Thoracic aorta (tissue), 2 donors: ENCODE measurements around the gene UBE2E2. TPM values are rescaled to one million over a fixed set of nuclear protein-coding genes. Genes with fewer than 3 reads are reported as not detected.

Experiments used
- ATAC-seq: fragments of 150-250 bp; one replicate; pipeline ENCODE4 v1.8.0; 2017; ENCODE audit warnings: low read depth; ENCODE audit not compliant: insufficient number of reproducible peaks, low FRiP score
- DNase-seq: peaks from one replicate; pipeline ENCODE4 v3.0.0-alpha.2; 2020; ENCODE audit warnings: low spot score
- H3K27ac ChIP-seq, 2 donors: fragments of 200-600 bp; sonication (generic); 1 replicate in 1 of 2; 2 replicates in 1 of 2; pipeline ENCODE4 v1.5.1; 2016; ENCODE audit warnings: mild to moderate bottlenecking in 2 of 2, moderate library complexity in 2 of 2
- H3K27me3 ChIP-seq: fragments of 200-600 bp; sonication (generic); replicated peaks from 2 replicates; pipeline ENCODE4 v1.6.0; 2016; ENCODE audit warnings: mild to moderate bottlenecking; ENCODE audit not compliant: insufficient read depth
- H3K36me3 ChIP-seq: fragments of 200-600 bp; sonication (generic); one replicate; pipeline ENCODE4 v1.5.1; 2016
- H3K4me1 ChIP-seq, 2 donors: fragments of 200-600 bp; sonication (generic); 1 replicate in 1 of 2; 2 replicates in 1 of 2; pipeline versions ENCODE4 v1.5.1 to v1.6.0; 2016; ENCODE audit warnings: low read depth in 2 of 2, mild to moderate bottlenecking in 1 of 2; ENCODE audit not compliant: control insufficient read depth in 1 of 2
- H3K4me3 ChIP-seq: fragments of 200-600 bp; sonication (generic); 2 replicates; pipeline ENCODE4 v1.5.1; 2016; ENCODE audit warnings: mild to moderate bottlenecking
- H3K9me3 ChIP-seq: fragments of 200-600 bp; sonication (generic); 2 replicates; pipeline ENCODE4 v1.5.1; 2016
- CTCF ChIP-seq: fragments of 200-600 bp; sonication (generic); IDR thresholded peaks from one replicate; pipeline ENCODE4 v1.5.1; 2019; ENCODE audit warnings: antibody characterized with exemption
- total RNA-seq, 2 donors: library from RNA; depleted of rRNA; stranded (reverse); fragments of >200 nt; gene quantifications; one replicate each; pipeline versions ENCODE4 v1.1.0 to v1.2.3, GENCODE V29; 2016

UBE2E2 gene
- total RNA-seq, 2 donors from 2014 or later, result 30.3 to 44.0 TPM

GRCh38 chr3:23600167-23600871 lies 397.2 kb downstream of the UBE2E2 start:
- Histone ChIP-seq H3K36me3 (no peaks in the 10 kb centered on the region), H3K9me3 (no peaks in the 10 kb centered on the region), H3K27me3 (no peaks in the 10 kb centered on the region), H3K27ac (no peak overlapping the region), H3K4me1 (peaks cover 0 to 18% of the 10 kb centered on the region in 2 donors), H3K4me3 (peak overlapping the region; percentile 42)
- ATAC-seq, result no peak
- no peak for TF ChIP-seq CTCF
- no peak for DNase-seq

- TF ChIP-seq CTCF, result no peak
- ATAC-seq (peak; percentile 9), DNase-seq (no peak)
- Histone ChIP-seq H3K36me3 (no peaks in the 10 kb centered on the region), H3K27ac (no peak overlapping the region), H3K9me3 (no peaks in the 10 kb centered on the region), H3K4me1 (peaks cover 0 to 18% of the 10 kb centered on the region in 2 donors), H3K27me3 (no peaks in the 10 kb centered on the region), H3K4me3 (peak overlapping the region; percentile 42)
Measured at GRCh38 chr3:23601091-23601822, 398.1 kb downstream of the UBE2E2 start.

GRCh38 chr3:23602971-23603370 lies 399.8 kb downstream of the UBE2E2 start:
- no peaks in the 10 kb centered on the region for H3K36me3 ChIP-seq
- ATAC-seq, result no peak
- H3K27me3 ChIP-seq, result no peaks in the 10 kb centered on the region
- H3K4me1 ChIP-seq, result peaks cover 0 to 18% of the 10 kb centered on the region in 2 donors
- H3K27ac ChIP-seq, result no peak overlapping the region
- no peak for DNase-seq
- H3K4me3 ChIP-seq, result no peak overlapping the region
- TF ChIP-seq CTCF, result no peak
- no peaks in the 10 kb centered on the region for H3K9me3 ChIP-seq

- no peak for ATAC-seq
- H3K9me3 ChIP-seq, result no peaks in the 10 kb centered on the region
- TF ChIP-seq CTCF, result no peak
Measured at GRCh38 chr3:23607184-23607847, 404.2 kb downstream of the UBE2E2 start.

GRCh38 chr3:23608650-23609049 lies 405.5 kb downstream of the UBE2E2 start:
- ATAC-seq, result no peak
- Histone ChIP-seq H3K4me3 (no peak overlapping the region), H3K4me1 (peaks cover 4 to 17% of the 10 kb centered on the region in 2 donors), H3K36me3 (no peaks in the 10 kb centered on the region), H3K27ac (no peak overlapping the region), H3K27me3 (no peaks in the 10 kb centered on the region), H3K9me3 (no peaks in the 10 kb centered on the region)
- no peak for DNase-seq
- no peak for TF ChIP-seq CTCF

More at GRCh38 chr3:23607184-23607847, 404.2 kb downstream of the UBE2E2 start:
- Histone ChIP-seq H3K36me3 (no peaks in the 10 kb centered on the region), H3K4me1 (peaks cover 4 to 12% of the 10 kb centered on the region in 2 donors), H3K27me3 (no peaks in the 10 kb centered on the region), H3K27ac (no peak overlapping the region), H3K4me3 (no peak overlapping the region)
- no peak for DNase-seq
